GM10266 (cell line): ENCODE results near the gene ADGRG4.

ENCODE experiments used
- DNase-seq: peaks from one replicate; pipeline ENCODE4 v3.0.0; 2012; ENCODE audit errors: extremely low spot score
- TF ChIP-seq, protein P1 (sequence below): IDR thresholded peaks from 2 replicates; pipeline ENCODE4 v1.5.1; 2012; ENCODE audit warnings: mild to moderate bottlenecking, low read depth; ENCODE audit not compliant: control insufficient read depth, insufficient read depth; ENCODE audit errors: missing control alignments

The ADGRG4 gene

DNA sequence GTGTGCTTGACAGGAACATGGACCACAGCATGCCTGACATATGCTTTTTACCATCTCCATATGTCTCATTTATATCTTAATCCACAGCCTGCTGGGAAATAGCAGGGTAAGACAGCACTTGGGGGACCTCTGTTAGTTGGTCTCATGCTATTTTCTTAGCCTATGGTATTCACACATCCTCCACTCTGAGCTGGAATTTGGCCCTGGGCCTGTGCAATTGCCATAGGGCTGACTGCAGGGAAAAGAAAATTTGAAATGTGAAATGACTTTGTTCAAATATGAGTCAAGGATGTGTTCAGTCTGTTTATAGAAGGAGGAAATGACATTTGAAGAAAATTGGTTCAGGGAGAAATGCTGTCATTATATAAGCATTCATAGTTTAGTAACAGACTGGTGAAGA is 40.0 kb upstream of the ADGRG4 start:
- no peak for DNase-seq
- TF ChIP-seq, protein P1, sequence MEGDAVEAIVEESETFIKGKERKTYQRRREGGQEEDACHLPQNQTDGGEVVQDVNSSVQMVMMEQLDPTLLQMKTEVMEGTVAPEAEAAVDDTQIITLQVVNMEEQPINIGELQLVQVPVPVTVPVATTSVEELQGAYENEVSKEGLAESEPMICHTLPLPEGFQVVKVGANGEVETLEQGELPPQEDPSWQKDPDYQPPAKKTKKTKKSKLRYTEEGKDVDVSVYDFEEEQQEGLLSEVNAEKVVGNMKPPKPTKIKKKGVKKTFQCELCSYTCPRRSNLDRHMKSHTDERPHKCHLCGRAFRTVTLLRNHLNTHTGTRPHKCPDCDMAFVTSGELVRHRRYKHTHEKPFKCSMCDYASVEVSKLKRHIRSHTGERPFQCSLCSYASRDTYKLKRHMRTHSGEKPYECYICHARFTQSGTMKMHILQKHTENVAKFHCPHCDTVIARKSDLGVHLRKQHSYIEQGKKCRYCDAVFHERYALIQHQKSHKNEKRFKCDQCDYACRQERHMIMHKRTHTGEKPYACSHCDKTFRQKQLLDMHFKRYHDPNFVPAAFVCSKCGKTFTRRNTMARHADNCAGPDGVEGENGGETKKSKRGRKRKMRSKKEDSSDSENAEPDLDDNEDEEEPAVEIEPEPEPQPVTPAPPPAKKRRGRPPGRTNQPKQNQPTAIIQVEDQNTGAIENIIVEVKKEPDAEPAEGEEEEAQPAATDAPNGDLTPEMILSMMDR: no peak

DNA sequence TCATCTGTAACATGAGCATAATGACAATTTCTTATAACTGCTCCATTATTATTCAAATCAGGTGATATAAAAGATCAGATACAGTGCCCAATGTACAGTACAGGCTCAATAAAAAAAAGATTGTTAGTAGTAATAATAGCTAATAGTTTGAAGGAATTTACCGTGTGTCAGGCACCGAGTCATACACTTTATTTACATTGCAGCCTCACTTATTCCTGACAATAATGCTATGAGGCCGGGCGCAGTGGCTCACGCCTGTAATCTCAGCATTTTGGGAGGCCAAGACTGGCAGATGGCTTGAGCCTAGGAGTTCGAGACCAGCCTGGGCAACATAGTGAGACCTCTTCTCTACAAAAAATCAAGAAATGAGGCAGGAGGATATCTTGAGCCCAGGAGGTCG is 39.4 kb upstream of the ADGRG4 start:
- TF ChIP-seq, protein P1: no peak
- no peak for DNase-seq

DNA sequence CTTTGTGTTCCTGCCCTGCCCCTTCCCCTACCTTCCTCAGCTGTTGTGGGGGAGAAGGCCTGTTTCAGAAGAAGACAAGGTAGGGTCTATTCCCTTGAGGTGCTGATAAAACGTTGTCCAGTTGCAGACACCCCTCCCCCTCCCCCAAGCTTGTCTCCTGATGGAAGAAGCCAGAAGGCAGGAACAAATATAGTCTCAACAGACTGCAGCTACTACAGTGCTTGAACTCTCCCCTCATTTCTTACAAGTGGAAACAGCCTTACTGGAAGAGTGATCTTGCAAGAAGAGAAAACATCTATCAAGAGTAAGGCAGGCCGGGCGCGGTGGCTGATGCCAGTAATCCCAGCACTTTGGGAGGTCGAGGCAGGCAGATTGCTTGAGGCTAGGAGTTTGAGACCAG is 38.5 kb upstream of the ADGRG4 start:
- TF ChIP-seq, protein P1: no peak
- no peak for DNase-seq

DNA sequence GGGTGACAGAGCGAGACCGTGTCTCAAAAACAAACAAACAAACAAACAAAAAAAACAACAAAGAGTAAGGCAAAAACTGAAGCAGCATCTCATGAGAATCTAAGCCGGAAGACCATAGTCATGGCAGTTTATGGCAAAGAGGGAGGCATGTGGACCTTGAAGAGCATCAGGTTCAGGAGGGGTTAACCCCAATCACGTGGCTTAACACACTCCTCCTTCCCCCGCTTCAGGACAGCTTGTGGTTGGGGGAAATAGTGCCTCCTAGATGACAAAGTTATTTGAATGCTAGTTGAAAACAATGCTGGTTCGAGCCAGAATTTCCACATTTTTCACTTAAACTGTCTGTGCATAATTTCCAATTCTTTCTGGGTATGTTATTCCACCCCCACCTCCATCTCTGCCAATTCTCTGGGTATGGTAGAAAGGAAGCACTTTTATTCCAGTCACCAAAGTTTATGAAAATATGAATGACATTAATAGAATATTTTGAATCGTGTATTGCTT is 37.9 kb upstream of the ADGRG4 start:
- DNase-seq: no peak
- TF ChIP-seq, protein P1: no peak

DNA sequence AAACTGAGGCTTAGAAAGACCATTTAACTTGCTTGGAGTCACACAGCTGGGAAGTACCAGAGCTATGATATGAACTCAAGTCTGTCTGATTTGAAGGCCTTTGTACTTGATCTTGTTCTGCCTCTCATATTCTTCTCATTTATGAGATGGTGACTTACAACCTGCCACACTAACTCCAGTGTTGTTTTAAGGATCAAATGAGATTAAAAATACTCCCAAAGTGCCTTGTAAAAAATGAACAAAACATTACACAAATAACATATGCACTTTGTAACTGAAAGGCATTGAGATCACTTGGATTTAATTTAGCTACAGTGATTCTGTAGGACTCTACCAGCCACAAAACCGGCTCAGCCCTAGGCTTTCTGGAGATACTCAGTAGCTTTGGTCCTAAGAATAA is 33.9 kb upstream of the ADGRG4 start:
- TF ChIP-seq, protein P1: no peak
- DNase-seq: no peak

GRCh38 chrX:136268051-136269048 is 32.4 kb upstream of the ADGRG4 start:
- TF ChIP-seq, protein P1: peak; percentile 70
- peak; percentile 20 for DNase-seq

- TF ChIP-seq, protein P1: no peak
Measured at GRCh38 chrX:136269921-136270320, 30.8 kb upstream of the ADGRG4 start.

More at GRCh38 chrX:136269921-136270320, 30.8 kb upstream of the ADGRG4 start:
- no peak for DNase-seq
